NCI-H2107 treated with DMSO at 0.1 percent for 48 hours (cell line): ENCODE results near the gene ZNF496.
"Not testable (repeated sequence)": the region's sequence is repeated elsewhere in the genome, so short reads cannot be mapped to it uniquely, and the experiment has no call there.

Source experiments
- DNase-seq: peaks from one replicate; lab custom pipeline; 2025; ENCODE audit not compliant: unreplicated experiment; lab: John Stamatoyannopoulos, UW

Gene ZNF496

DNA sequence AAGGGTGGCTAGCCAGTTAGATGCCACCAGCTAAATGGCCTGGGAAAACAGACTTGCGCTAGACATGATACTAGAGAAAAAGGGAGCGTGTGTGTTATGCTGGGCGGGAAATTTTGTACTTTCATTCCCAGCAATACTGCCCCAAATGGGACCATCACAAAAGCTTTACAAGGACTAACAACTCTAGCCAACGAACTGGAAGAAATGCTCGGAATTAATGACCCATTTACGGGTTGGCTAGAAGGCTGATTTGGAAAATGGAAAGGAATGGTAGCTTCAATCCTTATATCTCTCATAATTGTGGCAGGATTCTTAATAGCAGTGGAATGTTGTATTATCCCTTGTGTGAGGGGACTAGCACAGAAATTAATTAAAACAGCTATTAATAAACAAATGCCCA lies 27.9 kb upstream of the ZNF496 start:
- DNase-seq: no peak

DNA sequence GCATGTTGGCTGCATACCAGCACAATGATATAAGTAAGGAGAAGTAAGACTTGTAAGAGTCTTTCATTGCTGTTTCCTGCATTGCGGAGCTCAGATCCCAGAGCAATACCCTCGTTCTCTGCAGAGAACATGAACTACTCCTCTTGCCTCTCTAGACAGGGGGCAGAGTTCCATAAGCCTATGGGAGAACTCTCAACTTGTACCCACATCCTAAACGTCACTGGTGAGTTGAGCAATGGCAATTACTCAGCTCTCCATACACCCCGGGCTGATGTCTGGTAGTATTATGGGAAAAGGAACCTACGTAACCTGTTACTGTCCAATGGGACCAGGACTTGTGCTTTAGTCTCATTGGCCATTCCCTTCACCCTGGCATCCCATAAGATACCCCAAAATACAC lies 27.3 kb upstream of the ZNF496 start:
- DNase-seq: no peak

DNA sequence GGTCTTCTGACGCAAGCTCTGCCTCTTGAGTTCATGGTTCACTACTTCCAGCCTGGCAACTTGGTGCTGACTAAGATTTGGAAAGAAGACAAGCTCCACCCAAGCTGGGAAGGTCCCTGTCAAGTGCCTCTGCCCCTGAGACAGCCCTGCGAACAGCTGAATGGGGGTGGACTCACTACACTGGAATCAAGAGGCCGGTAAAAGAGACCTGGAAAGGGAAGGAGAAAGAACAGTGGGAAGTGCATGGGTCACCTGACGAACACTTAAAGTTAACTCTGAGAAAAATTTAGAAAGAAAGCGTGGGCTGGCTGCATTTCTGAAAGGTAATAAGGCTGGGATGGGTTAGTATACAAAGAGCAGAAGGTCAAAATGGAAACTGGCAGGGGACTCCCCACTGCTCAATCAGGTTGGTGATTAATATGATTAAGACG lies 26.1 kb upstream of the ZNF496 start:
- no peak for DNase-seq

DNA sequence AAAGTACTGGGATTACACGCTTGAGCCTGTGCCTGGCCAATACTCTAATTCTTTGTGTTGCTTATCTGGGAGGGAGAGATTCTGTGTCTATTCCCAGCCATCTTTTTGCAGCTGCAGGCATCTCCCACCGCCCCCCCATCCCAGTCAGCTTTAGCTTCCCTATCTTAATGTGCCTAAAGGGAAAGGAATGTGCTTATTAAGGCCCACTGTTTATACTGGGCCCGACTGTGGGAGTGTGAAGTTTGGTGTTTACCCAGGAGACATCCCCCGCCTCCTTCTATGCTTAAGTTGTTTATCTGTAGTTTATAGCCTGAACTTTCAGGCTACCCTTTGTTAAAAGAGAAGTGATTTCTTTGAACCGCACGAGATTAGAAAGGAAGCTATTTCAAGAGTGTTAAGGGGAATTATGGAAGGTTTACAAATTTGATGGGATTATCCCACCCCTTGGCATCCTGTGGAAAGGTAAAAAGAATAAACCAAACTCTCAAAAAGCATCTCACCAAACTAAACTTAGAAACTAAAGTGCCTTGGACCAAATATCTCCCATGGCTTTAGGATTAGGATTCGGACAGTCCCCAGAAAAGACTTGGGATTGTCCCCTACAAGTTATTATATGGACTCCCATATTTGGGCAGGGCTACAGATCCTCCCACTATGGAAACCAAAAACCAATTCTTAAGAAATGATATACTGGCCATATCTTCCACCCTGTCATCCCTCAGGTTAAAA lies 25.5 kb upstream of the ZNF496 start:
- no peak for DNase-seq

DNA sequence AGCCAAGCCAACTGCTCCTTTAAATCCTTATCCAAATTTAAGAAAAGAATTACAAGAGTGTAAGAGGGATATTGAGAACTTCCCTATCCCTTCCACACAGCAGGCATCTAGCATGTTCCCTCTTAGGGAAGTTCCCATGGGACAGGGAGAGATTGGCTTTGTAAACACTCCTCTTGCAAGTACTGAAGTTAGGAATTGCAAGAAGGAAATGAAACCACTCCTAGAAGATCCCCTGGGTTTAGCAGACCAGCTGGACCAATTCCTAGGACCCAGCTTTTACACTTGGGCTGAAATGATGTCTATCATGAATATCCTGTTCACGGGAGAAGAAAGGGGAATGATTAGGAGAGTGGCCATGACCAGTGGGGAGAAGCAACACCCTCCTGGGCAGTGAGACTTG lies 23.5 kb upstream of the ZNF496 start:
- DNase-seq: not testable (repeated sequence)

DNA sequence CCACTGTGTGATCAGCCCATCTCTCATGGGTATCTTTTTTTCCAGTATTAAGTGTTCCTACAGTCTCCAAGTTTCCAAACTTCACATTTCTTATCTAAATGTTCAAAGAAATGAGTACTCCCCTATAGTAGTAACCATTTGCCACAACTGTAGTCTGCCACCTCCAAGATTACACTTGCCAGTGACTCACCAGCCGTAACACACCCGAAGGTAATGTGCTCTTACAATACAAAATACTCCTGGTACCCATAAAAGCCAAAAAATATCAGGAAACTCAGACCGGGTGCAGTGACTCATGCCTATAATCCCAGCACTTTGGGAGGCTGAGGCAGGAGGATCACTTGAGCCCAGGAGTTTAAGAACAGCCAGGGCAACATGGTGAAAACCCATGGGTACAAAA lies 20.5 kb upstream of the ZNF496 start:
- DNase-seq: no peak

DNA sequence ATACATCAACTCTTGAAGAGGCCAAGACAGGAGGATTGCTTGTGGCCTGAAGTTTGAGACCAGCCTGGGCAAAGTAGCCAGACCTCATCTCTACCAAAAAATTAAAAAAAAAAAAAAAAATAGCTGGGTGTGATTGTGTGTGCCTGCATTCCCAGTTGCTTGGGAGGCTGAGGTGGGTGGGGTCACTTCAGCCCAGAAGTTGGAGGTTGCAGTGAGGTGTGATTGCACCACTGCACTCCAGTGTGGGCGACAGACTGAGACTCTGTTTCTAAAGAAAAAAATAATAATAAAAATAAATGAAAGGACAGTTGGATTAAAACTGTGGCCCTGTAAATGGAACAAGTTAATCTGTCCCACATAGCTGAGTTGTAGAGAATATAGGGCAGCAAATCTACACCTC lies 18.9 kb upstream of the ZNF496 start:
- no peak for DNase-seq

DNA sequence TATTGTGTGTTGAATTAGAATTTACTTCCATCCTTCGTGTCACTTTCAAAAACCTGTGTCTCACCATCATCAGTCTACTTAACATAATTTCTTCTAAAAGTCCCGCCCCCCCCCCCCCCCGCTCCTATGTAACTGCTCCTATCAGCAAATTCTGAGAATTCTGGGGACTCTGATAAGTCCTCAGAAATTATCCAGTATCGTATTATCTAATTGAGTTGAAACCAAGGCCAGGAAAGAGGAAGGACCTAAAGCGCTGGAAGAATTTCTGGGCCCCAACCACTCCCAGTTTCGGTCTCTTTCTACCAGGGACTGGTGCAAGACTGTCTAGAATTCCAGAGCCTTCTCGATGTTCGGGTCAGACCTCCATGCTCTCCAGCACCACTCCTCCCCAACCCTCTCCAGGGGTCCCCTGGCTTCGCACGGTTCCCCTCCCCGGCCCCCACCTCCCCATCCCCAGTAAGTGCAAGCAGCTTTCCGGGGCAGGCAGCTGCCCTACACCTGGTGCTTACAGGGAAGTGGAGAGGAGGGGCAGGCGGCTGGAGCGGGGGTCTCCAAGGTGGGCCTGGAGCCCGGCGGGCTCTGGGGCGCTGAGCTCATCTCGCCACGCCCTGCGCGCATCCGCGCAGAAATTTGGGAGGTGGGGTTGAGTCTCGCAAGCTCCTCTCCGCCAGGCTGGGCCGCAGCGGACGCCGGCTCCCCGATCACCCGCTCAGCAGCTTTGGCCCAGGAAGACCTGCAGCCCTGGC lies 16.0 kb upstream of the ZNF496 start:
- DNase-seq: no peak

DNA sequence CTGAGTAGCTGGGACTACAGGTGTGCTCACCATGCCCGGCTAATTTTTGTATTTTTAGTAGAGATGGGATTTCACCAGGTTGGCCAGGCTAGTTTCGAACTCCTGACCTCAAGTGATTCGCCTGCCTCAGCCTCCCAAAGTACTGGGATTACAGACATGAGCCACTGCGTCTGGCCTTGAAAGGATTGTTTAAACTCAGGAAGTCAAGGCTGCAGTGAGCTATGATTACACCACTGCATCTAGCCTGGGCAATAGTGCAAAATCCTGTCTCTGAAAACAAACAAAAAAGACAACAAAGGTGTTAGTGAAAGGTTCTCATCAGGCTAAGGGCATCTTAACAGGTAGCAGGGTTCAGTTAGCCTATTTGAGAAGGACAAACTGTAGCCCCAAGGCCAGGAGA lies 14.2 kb upstream of the ZNF496 start:
- no peak for DNase-seq

DNA sequence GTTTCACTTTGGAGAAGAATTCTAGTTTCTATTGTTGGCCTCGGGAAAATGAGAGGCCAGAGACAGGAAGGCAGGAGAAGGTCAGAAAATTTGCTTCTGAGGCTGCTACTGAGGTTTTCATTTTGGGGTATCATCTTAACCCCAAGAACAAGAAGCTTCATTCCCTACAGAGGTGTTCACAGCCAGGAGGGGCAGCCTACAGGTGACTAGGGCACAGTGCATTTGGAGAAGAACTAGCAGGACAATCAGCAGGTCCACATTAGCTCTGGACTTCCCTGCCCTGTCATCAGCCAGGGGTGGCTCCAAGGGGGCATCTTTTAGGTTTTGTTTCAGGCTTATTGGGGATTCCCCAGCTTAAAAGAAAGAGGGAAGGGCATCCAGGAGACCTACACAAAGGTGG lies 12.1 kb upstream of the ZNF496 start:
- DNase-seq: no peak

DNA sequence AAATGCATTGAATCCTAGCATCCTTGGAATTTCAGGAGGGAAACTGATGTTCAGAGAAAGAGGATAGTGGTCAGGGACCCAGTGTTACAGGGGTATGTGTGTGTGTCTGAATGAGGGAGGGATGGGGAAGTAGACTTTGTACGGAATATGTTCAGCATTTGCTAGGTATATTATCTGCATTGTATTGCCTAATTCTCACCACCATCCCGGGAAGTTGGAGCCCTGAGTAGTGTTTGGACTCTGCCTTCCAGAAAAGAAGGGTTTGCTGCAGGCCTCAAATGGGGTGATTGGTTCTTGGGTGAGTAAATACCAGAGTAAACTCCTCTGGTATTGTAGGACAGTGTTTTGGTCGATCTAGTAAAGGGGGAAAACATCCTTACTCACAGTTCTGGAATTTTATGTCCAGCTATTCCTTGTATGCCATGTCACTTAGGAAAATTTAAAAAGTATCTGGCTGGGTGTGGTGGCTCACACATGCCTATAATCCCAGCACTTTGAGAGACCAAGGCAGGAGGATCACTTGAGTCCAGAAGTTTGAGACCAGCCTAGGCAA lies 7.1 kb upstream of the ZNF496 start:
- no peak for DNase-seq

DNA sequence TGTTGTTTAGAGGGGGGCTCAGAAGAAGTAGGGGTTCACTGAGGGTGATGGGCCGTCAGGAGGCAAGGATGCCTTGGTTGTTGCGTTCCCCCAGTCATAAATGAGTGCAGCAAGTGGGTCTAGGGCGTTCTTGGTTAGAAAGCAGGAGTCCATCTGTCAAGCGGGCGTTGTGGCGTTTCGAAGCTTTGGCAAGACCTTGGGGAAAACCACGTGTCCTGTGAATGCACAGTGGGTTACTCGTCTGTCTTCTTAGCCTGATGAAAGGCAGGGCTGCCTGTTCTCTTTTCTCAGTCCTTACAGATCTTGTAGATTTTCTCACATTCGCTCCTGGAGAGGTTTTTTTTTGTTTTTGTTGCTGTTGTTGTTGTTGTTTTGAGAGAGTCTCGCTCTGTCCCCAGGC lies 6.3 kb upstream of the ZNF496 start:
- DNase-seq: no peak

DNA sequence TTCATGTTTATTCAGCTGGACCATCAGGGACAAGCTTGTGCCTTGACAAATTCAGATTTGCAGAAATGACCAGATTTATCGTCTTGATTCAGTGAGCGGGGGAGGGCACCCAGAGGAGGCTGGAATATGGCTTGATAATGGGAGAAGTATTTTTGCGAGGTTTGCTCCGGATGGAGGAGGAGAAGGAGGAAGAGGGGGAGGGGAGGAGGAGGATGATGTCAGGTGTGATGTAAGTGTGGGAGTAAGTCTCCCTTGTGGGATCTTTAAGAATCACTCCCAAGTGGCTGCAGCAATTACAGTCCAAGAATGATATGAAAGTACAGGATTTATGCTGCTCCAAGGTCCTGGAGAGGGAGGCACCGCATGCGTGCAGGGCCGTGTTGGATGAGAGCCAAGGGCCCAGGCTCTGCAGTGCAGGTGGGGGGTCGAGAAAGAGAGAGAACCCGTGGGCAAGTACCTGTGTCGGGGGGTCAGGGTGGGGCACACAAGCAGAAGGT lies 5.6 kb upstream of the ZNF496 start:
- no peak for DNase-seq

DNA sequence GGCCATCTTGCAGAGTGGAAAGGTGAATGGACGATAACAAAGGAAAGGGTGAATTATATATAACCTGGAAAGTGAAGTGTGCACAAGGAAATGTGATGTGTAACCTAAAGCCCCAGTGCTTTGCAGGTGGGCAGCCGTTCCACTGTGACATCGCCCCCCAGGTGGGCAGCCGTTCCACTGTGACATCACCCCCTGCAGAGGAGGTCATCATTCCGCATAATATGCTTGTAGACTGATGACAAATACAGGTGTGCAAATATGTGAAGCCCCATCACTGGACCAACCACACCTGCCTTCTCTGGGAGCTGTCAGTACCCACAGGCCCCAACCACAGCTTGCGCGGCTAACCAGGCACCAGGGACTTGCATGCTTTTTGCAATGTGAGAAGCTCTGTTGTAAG lies 4.7 kb upstream of the ZNF496 start:
- DNase-seq: no peak

DNA sequence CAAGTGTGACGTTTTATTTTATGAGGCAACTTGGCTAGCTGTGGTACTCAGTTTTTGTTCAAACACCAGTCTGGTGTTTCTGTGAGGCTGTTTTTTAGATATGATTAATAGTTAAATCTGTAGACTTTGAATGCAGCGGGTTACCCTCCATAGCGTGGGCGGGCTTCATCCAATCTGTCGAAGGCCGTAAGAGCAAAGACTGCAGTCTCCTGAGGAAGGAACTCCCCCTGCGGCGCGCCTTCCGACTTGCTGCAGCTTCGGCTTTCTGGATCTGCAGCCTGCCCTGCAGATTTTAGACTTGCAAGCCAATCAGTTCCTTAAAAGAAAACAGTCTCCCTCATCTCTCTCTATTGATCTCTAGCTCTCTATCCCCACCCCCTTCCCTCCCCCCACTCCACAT lies 4.2 kb upstream of the ZNF496 start:
- no peak for DNase-seq

DNA sequence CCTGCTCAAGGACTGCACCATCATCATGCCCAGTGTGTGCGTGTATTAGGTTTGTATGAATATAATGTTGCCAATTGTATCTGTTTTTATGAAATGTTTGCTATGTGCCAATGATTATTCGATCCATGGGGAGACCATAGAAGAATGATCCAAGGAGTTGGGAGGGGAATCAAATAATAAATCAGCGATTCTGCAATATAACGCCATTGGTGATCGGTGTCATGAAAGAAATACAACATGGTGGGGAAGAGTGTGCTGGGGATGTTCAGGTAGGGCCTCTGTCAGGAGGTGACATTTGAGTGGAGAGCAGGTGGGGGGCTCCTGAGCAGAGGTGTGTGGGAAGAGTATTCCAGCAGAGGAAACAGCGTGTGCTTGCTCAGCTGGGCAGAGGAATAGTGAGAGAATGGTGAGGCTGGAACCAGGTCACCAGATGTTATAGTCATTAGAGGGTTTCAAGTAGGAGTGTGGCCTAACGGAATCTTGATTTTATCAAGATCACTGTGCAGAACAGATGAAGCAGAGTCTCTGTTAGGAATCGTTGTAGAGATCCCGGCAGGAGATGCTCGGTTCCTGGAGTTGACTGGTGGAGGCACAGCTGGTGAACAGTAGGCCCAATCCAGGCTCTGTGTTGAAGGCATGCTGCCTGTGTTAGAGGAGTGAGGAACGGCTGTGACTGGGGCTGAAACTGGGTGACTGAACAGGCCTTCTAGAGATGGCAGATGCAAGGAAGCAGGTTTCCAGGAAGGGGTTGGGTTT lies 2.9 kb upstream of the ZNF496 start:
- no peak for DNase-seq

DNA sequence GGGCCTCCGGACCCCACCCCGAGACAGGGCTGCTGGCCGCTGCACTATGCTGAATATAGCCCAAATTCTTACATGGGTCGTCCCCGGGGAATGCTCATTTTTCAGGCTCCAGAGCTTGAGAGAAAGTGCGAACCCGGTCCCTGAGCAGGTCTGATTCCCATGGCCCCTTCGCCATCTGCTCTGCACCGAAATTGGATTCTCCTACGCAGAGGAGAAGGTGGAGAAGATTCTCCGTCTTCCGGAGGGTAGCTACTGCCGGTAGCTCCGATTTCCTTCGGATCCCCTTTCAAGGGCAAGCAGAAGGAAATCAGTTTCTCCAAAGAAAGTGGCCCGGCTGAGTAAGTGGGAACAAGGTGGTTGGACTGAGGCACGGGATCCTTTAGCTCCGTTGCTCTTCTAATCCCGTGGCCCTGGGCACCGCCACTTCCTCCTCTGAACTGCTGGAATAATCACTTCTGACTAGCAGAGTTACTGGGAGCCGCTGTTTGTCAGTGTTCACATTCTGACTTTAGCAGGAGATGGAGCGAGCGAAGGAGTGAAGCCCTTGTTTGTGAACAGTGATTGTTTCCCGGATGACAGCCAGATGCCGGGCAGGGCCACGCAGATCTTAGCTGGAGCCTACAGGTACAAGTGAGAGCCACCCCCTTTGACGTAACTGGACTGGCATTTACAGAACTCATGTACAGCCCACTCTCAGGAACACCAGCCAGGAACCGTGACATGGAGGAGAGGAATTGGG lies 1.1 kb upstream of the ZNF496 start:
- no peak for DNase-seq

DNA sequence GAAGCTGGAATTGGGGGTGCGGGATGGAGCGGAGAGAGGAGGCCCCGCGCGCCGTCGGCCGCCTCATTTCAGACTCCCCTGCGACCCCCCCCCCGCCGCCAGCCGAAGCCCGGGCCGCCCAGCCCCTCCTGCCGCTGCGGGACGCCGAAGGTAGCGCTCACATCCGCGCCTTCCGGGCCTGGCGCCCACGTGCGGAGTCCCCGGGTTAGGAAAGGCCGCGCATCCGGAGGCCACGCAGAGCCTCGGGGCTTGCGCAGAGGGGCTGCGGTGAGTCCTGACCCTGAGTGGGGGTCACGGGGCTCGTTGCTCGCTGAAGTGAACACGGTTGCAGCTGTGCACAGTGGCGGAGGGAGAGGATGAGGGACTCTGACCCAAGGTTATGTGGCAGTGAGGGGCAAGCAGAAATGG lies 552 bp upstream of the ZNF496 start:
- no peak for DNase-seq

DNA sequence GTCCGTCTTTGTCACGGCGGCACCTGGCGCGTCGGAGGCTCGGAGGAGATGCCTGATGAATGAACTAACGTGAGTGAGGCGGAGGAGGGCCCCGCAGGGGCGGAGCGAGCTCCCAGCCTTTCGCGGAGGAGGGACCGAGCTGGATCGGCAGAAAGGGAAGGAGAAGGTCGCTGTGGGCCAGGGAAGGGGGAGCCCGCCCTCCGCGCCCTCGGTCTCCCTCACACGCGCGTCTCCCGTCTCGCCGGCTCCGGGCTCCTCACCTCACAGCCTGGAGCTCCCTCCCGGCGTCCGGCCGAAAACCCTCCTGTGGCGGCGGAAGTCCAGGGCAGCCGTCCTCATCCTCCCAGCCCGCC lies 519 bp downstream of the ZNF496 start:
- peak; percentile 42 for DNase-seq

DNA sequence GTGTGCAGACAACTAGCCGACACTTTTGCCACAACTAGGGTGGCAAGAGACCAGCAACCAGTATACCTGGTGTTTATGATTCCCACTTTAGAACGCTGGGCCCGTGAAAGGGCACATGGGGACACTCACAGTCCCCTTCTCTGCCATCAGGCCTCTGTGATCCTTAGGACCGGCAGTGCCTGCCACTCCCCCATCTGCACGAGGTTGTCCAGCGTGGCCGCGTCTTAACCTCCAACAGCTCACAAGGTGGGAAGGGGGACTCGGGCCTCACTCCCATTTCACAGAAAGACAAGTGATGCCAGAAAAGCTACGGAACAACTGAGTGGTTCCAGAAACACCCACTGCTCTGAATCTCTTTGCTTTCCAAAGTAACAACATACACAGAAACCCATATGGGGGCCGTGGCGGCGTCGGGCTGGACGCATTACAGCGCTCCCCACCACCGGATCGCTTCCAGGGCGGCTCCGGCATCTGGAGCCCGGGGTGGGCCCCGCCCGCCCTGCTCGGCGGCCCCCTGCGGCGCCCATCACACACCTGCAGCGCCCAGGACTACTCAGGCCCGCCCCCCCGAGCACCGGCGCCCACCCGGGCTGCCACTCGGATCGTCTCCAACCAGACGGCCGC lies 1.0 kb downstream of the ZNF496 start:
- DNase-seq: no peak
